Loucy (cell line): ENCODE measurements around the gene PRR23C.

Source experiments
- H2AFZ ChIP-seq: fragments of 200-600 bp; sonication (generic); 2 replicates; pipeline ENCODE4 v1.6.0; 2016; ENCODE audit warnings: antibody characterized with exemption, mild to moderate bottlenecking, low read length, moderate library complexity
- H3F3A ChIP-seq: fragments of 200-600 bp; 2 replicates; pipeline ENCODE4 v1.6.0; 2016; ENCODE audit warnings: antibody characterized with exemption, low read depth, mild to moderate bottlenecking
- H3K27me3 ChIP-seq: fragments of 200-600 bp; sonication (generic); 2 replicates; pipeline ENCODE4 v1.6.1; 2014; ENCODE audit warnings: low read length, mild to moderate bottlenecking; ENCODE audit not compliant: insufficient read depth, poor library complexity, severe bottlenecking
- H3K36me3 ChIP-seq: fragments of 200-600 bp; sonication (generic); 2 replicates; pipeline ENCODE4 v1.6.1; 2016; ENCODE audit warnings: low read length; ENCODE audit not compliant: insufficient read depth
- H3K4me1 ChIP-seq: fragments of 200-600 bp; sonication (generic); 2 replicates; pipeline ENCODE4 v1.5.1; 2014; ENCODE audit warnings: low read length, mild to moderate bottlenecking; ENCODE audit not compliant: insufficient read depth, poor library complexity, severe bottlenecking
- H3K4me2 ChIP-seq: fragments of 200-600 bp; sonication (generic); 2 replicates; pipeline ENCODE4 v1.6.0; 2014; ENCODE audit warnings: antibody characterized with exemption, low read length, low read depth, mild to moderate bottlenecking; ENCODE audit not compliant: poor library complexity, severe bottlenecking
- H3K4me3 ChIP-seq: fragments of 200-600 bp; sonication (generic); 2 replicates; pipeline ENCODE4 v1.5.1; 2014; ENCODE audit warnings: low read length, mild to moderate bottlenecking, mixed read lengths; ENCODE audit not compliant: poor library complexity, severe bottlenecking
- H3K79me2 ChIP-seq: fragments of 200-600 bp; sonication (generic); 2 replicates; pipeline ENCODE4 v1.6.1; 2014; ENCODE audit warnings: low read length; ENCODE audit not compliant: insufficient read depth
- H3K9ac ChIP-seq: fragments of 200-600 bp; sonication (generic); 2 replicates; pipeline ENCODE4 v1.6.0; 2014; ENCODE audit warnings: mild to moderate bottlenecking, low read depth, low read length, moderate library complexity; ENCODE audit not compliant: poor library complexity, severe bottlenecking
- H3K9me2 ChIP-seq: fragments of 200-600 bp; sonication (generic); replicated peaks from 2 replicates; pipeline ENCODE4 v1.6.1; 2016; ENCODE audit warnings: low read depth, low read length, mixed read lengths
- H3K9me3 ChIP-seq: fragments of 200-600 bp; sonication (generic); 2 replicates; pipeline ENCODE4 v1.6.1; 2014; ENCODE audit warnings: mild to moderate bottlenecking, antibody characterized with exemption, low read length, low read depth; ENCODE audit not compliant: insufficient read depth
- H4K20me1 ChIP-seq: fragments of 200-600 bp; sonication (generic); 2 replicates; pipeline ENCODE4 v1.6.0; 2014; ENCODE audit warnings: antibody characterized with exemption, low read length, mild to moderate bottlenecking; ENCODE audit not compliant: insufficient read depth, poor library complexity, severe bottlenecking
- CTCF ChIP-seq: fragments of 200-600 bp; sonication (generic); conservative IDR thresholded peaks from 2 replicates; pipeline ENCODE4 v1.5.1; 2014; ENCODE audit warnings: mild to moderate bottlenecking, antibody characterized with exemption, low read length
- EZH2phosphoT487 ChIP-seq: fragments of 200-600 bp; IDR thresholded peaks from 2 replicates; pipeline ENCODE4 v1.6.1; 2018; ENCODE audit warnings: antibody characterized with exemption, mild to moderate bottlenecking, moderate library complexity, borderline replicate concordance

The PRR23C gene

GRCh38 chr3:139087621-139088020, 42.9 kb upstream of the PRR23C start:
- H3K27me3 ChIP-seq: no peaks in the 10 kb centered on the region
- no peak overlapping the region for H3K4me3 ChIP-seq
- no peaks in the 10 kb centered on the region for H3F3A ChIP-seq
- H3K79me2 ChIP-seq: no peaks in the 10 kb centered on the region
- H3K9ac ChIP-seq: no peak overlapping the region
- H3K9me2 ChIP-seq: no peaks in the 10 kb centered on the region
- no peaks in the 10 kb centered on the region for H4K20me1 ChIP-seq
- TF ChIP-seq EZH2phosphoT487: no peak
- TF ChIP-seq CTCF: no peak
- no peak overlapping the region for H3K4me2 ChIP-seq
- H2AFZ ChIP-seq: no peak overlapping the region
- H3K9me3 ChIP-seq: no peaks in the 10 kb centered on the region
- H3K36me3 ChIP-seq: no peaks in the 10 kb centered on the region
- no peaks in the 10 kb centered on the region for H3K4me1 ChIP-seq

- Histone ChIP-seq H3K4me1 (no peaks in the 10 kb centered on the region), H3K4me2 (no peak overlapping the region), H3K9ac (no peak overlapping the region), H3K79me2 (no peaks in the 10 kb centered on the region), H3K9me3 (no peaks in the 10 kb centered on the region), H4K20me1 (no peaks in the 10 kb centered on the region), H3F3A (no peaks in the 10 kb centered on the region), H3K9me2 (no peaks in the 10 kb centered on the region), H3K36me3 (no peaks in the 10 kb centered on the region), H3K4me3 (no peak overlapping the region), H2AFZ (no peak overlapping the region), H3K27me3 (no peaks in the 10 kb centered on the region)
- TF ChIP-seq EZH2phosphoT487 (no peak), CTCF (no peak)
Measured at GRCh38 chr3:139084176-139084575, 39.5 kb upstream of the PRR23C start.

- Histone ChIP-seq H3K27me3 (no peaks in the 10 kb centered on the region), H3K9me3 (peaks cover 9% of the 10 kb centered on the region; the same call in 1 of the 2 replicates), H4K20me1 (no peaks in the 10 kb centered on the region), H3K36me3 (no peaks in the 10 kb centered on the region), H3F3A (no peaks in the 10 kb centered on the region), H3K79me2 (no peaks in the 10 kb centered on the region), H3K9me2 (no peaks in the 10 kb centered on the region), H3K4me3 (no peak overlapping the region), H3K4me1 (no peaks in the 10 kb centered on the region), H3K4me2 (no peak overlapping the region), H2AFZ (no peak overlapping the region), H3K9ac (no peak overlapping the region)
- TF ChIP-seq CTCF (no peak), EZH2phosphoT487 (no peak)
Measured at GRCh38 chr3:139074565-139075115, 29.9 kb upstream of the PRR23C start.
